GM19043 (cell line): Measurements from ENCODE around the gene MR1.
A peak's percentile ranks its signal among the peaks of the same experiment; 100 is the strongest.

Source experiments
- ATAC-seq: cut with Tn5 transposase; IDR thresholded peaks from one replicate; pipeline ENCODE4 v1.9.1; 2021; ENCODE audit warnings: low read depth; ENCODE audit not compliant: unreplicated experiment

Gene MR1

DNA sequence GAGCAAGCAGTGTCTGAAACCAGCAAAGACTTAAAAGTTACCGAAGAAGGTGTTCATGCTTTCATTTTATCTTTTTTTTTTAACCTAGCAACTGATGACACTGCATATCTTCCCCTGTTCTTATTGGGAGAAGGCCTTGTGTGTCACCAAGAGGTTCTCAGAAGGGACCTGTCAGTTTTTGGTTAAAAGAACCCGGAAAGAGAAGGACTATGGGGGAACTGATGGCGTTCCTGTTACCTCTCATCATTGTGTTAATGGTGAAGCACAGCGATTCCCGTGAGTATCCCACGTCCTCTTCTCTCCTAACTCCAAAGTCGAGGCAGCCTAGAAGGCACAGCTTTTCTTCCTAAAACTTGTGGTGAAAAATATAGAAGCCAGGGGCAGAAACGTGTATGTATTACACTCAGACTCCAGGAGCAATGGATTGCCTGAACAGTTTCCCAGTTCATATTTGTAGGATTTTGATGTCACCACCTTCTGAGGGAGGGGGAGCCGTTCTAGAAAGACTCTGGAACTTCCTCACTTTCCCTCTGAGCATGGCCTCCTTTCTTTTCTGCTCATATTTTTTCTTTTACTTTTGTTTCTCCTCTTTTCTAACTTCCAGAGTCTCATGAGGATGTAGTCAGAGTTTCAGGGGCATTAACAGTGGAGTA lies at the start of gene MR1:
MR1 (plus strand) TSS at position 185 of the 653 bp plus-strand sequence; CDS start at position 210, 25 bp downstream.
- ATAC-seq, result peak; percentile 98

DNA sequence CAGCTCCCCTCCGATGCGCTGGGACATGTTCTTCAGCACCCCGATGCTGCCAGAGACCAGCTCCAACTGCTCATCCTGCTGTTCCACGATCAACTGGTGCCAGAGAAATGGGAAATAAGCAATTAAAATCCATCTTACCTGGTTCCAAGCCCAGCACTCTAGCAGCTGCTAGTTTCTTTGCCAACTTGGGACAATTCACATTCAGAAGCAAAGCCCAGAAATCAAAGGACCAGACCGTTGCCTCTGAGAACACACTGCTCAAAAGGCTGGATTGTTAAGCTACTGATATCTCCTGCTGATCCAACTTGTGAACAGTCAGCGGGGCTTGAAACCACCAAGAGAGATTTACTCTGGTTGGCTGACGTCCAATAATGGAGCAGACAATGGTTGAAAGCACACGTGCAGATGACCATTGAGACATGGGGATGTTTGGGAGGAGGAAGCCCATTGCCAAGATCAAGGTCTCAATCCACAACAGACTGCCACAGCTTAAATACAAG lies 45.5 kb upstream of the MR1 start:
- no peak for ATAC-seq

DNA sequence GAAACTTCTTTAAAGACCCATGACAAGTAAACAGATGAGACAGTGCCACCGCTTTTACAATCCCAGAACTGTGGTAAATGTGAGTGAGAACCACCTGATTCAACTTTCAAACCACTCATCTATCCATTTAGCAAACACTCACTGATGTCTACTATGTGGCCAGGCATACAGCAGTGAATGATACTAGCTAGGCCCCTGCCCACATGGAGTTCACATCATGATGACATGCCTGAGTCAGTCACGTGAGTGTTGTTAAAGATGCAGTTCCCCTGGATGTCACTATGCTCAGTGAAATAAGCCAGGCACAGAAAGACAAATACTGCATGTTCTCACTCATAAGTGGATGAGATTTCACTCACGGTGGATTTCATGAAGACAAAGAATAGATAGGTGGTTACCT lies 39.5 kb upstream of the MR1 start:
- ATAC-seq, result no peak

DNA sequence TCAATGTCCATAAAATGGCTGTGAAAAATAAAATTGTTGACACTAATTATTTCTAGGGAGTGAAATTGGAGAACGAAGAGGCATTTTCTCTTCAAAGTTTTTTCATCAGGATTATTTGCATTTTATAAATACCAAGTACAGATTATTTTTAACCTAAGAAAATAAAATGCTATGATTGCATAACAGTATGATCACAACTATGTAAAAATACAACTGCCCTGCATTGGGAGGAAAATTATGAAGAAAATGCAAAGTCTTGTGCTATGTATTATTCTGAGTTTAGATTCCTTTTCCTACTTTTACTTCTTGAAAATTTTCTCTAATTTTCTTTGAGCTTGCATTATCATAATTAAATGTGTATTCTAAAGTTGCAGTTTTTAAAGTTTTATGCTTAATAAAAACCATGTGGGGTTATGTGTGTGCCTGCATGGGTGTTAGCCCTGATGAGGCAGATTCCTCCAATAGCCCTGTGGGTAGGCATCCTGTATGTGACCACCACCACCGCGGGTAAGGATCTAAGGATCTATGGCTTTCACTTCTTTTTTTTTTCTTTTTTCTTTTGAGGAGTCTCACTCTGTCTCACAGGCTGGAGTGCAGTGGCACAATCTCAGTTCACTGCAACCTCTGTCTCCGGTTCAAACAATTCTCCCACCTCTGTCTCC lies 35.8 kb upstream of the MR1 start:
- ATAC-seq, result no peak

DNA sequence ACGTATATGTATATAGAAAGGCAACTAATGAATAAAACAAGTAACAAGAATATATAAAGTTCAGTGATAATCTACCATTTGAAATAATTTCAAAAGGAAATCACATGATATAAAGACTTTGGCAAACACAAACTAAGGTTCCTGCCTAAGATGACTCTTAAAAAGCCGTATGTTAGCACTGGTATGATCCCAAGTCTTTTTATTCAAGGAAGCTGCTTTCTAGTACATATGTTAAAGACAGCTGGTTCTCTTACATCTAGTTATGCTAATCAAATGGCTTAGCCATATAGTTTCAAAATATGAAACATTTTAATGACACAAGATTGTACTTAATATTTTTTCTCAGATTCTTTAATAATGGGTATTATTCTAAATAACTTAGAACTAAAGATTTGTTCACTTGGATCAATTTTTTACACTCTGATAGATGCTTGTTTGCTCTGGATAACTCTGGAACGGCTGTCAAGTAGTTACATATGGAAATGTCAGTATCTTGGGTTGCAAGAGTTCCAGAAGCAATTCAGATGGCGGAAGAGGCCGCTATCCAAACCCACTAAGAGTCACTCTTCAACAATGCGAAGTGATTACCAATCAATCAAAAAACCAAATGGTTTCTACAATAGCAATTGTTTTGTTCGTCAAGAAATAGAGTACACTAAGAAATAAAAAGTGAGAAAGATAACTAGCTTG lies 32.5 kb upstream of the MR1 start:
- ATAC-seq, result no peak

DNA sequence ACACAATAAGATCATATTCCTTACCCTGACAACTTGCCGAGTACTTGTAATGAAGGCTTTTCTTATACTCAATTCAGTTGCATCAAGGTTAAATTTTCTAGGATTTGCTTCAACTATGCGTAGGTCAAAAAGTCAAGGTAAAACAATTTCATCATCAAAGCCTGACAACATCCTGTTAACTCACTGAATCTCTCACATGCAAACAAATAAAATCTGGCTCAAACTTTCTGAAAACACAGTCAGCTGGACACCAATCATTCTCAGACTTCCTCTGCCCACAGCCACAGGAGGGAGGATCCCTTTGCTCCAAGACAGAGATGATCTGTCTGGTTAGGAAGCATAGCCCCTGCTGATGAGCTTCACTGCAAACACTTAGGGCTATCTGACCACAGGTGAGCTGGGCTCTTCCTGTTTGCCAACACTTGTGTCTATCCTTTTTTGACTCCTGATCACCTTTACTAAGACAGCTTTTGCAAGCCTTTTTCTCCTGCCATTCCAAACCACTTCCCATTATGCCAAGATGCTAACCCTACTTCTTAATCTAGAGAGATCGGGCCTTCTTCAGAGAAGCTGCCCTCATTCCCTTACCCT lies 31.1 kb upstream of the MR1 start:
- ATAC-seq, result no peak

DNA sequence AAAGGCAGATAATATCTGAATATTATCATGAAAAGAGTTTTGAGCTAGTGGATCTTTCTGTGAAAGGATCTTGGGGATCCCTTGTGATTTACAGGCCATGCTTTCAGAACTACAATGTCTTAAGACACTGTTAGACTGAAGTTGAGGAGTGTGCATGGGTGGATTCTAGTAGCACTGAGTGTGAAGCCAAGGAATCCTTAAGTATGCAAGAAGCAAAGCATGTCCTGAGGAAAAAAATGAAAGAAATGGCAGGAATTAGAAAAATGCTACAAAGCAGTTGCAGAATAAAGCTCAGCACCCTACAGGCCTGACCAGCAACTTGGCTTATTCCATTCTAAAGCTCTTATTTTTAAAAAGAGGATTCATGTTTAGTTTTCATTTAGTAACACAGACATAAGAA lies 23.0 kb upstream of the MR1 start:
- no peak for ATAC-seq

DNA sequence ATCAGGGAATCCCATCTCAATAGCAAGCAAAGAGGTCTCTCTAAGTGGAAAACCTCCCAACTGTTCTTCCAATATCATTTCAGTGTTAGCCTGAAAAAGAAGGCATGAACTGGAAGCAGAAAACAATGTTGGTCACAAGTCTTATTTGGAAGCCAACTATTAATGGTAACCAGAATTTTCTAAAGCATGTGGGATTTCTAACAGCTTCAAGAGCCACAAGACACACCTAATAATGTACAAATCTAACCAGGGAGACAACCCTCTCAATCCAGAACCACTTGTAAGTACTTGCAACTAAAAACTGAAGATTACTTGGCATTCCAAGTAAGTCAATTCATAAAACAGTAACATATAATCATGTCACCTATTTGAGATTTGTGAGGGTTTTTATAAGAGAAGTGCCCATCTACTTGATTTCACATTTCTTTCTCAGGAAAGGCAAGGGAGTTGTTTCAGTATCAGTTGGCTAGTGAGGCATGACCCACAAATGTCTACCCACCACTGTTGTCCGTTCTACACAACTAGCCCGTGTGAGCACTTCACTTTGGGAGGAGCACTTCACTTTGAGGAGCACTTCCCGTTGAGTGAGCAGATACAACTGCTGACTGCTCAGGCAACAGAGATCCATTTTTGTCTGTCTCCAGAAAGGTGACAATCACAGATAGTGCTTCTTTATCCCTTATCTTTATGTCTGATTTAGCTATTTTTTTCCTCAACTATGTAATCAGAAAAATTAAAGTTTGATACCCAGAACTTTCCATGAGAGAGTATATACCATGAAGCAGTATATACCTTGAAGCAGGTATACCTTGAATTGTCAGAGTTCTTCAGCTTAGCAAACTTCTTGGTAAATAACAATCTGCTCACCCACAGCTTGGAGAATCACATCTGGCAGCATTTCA lies 22.2 kb upstream of the MR1 start:
- ATAC-seq, result no peak

DNA sequence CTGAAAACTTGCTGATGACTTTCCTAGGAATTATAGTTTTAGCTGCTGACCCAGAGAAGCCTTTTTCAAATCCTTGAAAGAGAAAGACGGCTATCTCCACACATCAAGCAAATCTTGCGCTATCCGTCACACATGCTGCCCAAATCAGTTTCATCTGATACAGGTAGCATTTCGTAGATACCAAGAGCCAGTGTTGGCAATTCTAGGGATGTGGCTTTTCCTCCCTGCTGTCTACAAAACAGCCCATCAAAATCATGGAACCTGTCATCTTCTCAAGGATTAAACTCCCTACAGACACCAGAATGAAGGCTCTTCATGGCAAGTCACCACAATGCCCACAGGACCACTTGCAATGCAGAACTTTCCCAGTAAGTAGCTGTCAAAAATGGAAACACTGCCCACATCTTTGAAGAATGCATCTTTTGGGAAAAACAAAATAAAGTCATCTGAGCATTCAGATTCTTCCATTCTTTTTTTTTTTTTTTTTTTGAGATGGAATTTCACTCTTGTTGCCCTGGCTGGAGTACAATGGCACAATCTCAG lies 21.5 kb upstream of the MR1 start:
- no peak for ATAC-seq

DNA sequence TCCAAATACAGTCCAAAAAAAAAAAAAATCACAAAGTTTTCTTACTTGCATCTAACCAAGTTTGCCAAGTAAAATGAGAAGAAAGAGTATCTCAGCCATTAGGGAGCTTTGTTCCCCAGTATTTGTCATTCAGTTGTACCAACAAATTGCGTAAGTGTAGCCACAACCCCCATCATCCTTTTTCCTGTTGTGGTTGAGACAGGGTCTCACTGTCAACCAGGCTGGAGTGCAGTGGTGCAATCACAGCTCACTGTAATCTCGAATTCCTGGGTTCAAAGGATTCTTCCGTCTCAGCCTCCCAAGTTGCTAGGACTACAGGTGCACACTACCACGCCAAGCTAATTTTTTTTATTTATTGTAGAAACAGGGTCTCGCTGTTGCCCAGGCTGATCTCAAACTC lies 20.6 kb upstream of the MR1 start:
- ATAC-seq, result no peak

DNA sequence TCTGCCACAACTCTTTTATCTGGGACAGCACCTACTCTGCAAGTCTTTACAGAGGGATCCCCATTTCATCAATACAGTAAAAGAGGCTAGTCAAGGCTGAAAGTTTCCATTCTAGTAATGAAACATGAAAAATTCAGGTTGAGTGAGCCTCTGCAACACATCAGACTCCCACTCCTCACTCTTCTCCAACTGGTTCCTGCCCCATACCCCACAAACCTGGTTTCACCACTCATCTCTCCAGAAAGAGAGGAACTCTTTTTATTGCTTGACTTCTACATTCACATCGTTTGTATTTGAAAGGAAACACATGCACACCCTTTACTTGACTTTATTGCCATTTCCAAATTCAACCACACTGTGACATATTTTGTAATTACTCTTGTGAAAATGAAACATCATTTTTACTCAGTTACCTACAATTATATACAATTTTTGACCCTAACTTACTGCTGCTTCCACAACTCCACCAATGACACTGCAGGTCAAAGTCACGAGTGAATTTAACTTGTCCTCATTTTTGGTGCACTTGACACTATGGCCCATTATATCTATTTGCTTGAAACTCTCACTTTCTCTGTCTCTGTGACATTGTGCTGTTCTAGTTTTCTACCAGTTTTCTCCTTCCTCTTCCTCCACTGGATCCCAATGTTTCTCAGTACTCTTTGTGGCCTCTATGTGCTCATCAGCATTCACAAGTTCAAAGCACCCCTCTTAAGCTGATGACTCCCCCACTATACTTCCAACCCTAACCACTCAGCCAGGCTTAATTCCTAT lies 19.1 kb upstream of the MR1 start:
- no peak for ATAC-seq

DNA sequence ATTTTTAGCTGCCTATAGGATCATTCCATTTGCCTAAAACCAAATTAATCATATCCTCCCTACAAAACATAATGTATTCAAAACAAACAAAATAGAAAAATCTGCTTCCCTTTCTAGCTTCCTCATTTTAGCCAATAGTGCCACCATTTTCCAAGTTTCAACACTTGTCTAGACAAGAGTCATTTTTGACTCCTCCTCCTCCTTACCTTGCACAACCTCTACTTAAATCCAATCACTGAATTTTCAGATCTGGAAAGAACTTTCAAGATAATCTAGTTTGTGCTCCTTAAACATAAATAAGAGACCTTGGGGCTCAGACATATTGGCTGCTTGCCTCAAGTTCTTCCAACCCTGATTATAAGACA lies 18.6 kb upstream of the MR1 start:
- ATAC-seq, result no peak

DNA sequence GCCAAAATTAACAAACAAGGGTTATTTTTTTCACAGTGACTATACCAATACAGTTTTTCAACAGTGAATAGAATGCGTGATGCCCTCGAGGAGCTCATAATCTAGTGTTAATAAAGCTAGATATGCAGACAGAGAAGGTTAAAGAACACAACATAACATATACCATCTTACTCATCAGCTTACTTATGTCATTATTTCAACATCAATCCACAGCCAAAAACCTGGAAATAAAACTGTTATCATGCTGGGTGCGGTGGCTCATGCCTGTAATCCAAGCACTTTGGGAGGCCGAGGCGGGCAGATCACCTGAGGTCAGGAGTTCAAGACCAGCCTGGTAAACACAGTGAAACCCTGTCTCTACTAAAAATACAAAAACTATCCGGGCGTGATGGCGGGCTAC lies 17.2 kb upstream of the MR1 start:
- no peak for ATAC-seq

DNA sequence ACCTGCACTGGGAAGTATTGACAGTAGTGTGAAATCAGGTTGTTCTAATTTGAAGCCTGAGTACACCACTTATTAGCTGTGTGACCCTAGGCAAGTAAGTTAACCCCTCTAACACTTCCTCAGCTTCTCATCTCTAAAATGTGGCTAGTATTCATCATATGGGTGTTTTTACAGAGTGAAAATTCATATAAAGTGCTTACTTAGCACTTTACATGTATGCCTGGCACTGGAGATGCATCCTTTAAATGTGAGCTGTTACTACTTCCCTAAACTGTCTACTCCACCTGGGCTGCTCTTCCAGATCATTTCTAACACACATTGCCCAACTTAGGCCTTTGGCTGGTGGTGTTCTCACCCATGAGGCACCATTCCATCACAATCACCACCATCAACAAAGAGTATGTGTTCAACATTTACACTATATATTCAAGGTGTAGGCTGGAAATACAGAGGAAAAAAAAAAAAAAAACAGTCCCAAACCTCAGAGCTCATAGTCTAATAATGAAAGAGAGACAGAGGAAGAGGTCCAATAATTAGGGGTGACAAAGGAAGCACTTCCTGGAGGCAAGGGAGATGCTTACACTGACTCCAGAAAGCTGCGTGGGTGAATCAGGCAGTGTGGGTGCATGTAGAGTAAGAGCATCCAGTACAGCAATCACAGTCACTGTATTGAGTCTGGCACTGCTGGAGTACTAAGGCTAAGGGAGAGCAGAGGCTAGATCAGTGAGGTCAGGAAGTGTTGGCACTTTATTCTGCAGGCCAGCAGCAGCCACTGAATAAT lies 14.7 kb upstream of the MR1 start:
- ATAC-seq, result no peak

DNA sequence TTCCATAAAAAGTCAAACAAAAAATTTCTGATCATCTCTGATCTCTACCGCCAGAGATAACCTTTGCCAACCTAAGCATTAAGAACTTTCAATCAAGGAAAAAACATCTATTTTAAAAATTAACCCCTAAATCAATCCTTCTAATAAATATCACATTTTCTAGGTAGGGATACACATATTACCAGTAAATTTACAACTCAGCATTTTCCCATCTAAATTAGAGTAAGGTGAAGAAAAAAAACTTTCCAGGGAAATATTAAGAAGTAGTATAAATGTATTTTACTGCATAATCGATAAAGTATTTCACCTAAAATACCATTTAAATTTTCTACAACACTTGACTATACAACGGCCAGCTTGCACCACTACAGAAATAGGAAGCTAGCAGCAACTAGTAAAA lies 12.6 kb upstream of the MR1 start:
- ATAC-seq, result no peak

DNA sequence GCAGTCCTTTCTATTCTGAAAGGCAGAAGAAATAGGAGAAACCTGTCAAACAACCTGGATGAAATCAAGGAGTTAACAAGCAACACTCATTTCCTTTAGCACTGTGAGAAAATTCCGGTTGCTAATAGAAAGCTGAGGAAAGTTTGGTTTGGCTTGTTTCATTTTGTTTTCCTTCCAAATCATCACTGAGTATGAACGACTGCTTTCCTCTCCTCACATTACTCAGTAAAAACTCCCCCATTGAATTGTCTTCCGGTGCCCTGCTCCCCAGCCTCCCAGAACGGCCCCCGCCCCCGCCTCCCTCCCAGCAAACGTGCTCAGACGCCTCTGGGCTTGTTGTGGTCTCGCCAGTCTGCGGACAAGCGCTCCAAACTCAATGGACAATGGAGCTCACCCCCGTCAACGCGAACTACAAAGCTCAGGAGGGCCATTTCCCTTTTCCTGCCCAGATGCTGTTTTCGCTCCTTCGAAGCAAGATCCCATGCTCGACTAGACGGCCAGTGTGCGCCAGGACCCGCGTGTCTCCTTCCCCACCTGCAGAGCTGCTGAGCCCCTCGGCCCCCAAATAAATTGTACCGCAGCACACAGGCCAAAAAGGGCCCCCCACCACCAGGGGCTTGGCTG lies 11.9 kb upstream of the MR1 start:
- ATAC-seq, result peak; percentile 53

DNA sequence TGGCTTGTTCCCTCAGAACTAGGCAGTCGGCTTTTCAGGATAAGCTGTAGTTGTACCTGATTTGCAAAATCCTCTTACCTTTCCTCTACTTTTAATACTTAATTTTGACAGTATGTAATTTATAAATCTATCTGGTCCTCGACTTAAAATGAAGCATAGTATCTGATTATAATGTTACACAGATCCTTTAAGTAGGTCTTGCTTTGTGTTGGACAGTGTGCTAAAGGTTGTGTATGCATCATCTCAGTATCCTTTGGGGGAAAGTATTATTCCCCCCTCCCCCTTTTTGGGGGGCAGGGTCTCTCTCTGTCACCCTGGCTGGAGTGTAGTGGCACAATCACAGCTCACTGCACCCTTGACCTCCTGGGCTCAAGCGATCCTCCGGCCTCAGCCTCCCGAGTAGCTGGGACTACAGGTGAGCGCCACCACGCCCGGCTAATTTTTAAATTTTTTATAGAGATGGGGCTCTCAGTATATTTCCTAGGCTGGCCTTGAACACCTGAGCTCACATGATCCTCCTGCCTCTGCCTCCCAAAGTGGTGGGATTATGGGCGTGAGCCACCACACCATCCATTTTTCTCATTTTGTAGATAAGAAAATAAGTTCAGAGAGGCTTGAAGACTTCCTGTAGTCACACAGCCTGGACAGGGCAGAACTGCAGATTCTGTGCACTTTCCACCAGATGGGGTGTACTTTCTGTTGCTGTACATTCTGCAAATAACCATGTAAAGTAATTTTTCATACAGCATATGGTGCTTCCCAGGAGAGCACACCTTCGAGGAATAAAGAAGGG lies 10.3 kb upstream of the MR1 start:
- no peak for ATAC-seq
